IMR-90 (cell line): Measurements from ENCODE around the gene TSC22D3.

ENCODE experiments used
- MAFK ChIP-seq: IDR thresholded peaks from 2 replicates; pipeline ENCODE4 v1.6.1; 2012; ENCODE audit warnings: low read depth, low read length, improper control_type of control experiment
- POLR2A ChIP-seq: IDR thresholded peaks from 2 replicates; pipeline ENCODE4 v1.6.1; 2012; ENCODE audit warnings: mild to moderate bottlenecking, low read depth, low read length
- RAD21 ChIP-seq: IDR thresholded peaks from 2 replicates; pipeline ENCODE4 v1.6.1; 2012; ENCODE audit warnings: low read length, improper control_type of control experiment
- RCOR1 ChIP-seq: IDR thresholded peaks from 2 replicates; pipeline ENCODE4 v1.6.1; 2012; ENCODE audit warnings: mild to moderate bottlenecking, low read length, improper control_type of control experiment; ENCODE audit not compliant: insufficient replicate concordance
- RFX5 ChIP-seq: IDR thresholded peaks from 2 replicates; pipeline ENCODE4 v1.8.0; 2012; ENCODE audit warnings: low read depth, mild to moderate bottlenecking, low read length, moderate library complexity
- TF ChIP-seq, protein P1 (sequence below): fragments of 150-350 bp; IDR thresholded peaks from 2 replicates; pipeline ENCODE4 v1.6.1; 2017; ENCODE audit warnings: mild to moderate bottlenecking, antibody characterized with exemption, low read length, low read depth
- TF ChIP-seq, protein P2 (sequence below): conservative IDR thresholded peaks from 2 replicates; pipeline ENCODE4 v1.5.1; 2012; ENCODE audit warnings: mild to moderate bottlenecking, low read depth, low read length, improper control_type of control experiment

DNA sequence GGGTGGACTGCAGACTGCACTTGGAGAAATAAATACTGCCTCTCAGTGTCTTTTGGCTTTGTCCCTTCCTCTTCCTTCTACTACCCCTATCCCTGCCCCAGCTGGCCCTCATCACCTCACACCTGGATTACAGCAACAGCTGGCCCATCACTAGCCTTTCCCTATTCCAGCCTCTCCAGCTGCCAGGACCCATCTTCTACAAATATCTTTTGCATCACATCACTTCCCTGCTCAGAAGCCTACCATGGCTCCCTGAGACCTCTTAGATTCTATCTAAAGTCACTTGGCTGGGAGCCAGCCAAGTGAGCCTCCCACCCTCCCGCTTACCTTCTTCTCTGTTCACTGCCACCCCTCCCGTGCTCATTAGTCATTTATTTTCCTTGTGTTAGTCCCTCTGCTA is 66.8 kb downstream of the TSC22D3 start:
- TF ChIP-seq, protein P1, sequence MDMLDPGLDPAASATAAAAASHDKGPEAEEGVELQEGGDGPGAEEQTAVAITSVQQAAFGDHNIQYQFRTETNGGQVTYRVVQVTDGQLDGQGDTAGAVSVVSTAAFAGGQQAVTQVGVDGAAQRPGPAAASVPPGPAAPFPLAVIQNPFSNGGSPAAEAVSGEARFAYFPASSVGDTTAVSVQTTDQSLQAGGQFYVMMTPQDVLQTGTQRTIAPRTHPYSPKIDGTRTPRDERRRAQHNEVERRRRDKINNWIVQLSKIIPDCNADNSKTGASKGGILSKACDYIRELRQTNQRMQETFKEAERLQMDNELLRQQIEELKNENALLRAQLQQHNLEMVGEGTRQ = no peak
- TF ChIP-seq, protein P2, sequence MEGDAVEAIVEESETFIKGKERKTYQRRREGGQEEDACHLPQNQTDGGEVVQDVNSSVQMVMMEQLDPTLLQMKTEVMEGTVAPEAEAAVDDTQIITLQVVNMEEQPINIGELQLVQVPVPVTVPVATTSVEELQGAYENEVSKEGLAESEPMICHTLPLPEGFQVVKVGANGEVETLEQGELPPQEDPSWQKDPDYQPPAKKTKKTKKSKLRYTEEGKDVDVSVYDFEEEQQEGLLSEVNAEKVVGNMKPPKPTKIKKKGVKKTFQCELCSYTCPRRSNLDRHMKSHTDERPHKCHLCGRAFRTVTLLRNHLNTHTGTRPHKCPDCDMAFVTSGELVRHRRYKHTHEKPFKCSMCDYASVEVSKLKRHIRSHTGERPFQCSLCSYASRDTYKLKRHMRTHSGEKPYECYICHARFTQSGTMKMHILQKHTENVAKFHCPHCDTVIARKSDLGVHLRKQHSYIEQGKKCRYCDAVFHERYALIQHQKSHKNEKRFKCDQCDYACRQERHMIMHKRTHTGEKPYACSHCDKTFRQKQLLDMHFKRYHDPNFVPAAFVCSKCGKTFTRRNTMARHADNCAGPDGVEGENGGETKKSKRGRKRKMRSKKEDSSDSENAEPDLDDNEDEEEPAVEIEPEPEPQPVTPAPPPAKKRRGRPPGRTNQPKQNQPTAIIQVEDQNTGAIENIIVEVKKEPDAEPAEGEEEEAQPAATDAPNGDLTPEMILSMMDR = no peak
- TF ChIP-seq MAFK (no peak), POLR2A (no peak), RCOR1 (no peak), RAD21 (no peak), RFX5 (no peak)
